OCI-LY1 (cell line): ENCODE results near the gene ZNF84.

Experiments
- H2AFZ ChIP-seq: fragments of 200-600 bp; sonication (generic), shearing (Covaris generic); 2 replicates; pipeline ENCODE4 v1.6.0; 2014; ENCODE audit warnings: antibody characterized with exemption, mild to moderate bottlenecking, low read length
- H3F3A ChIP-seq: fragments of 200-600 bp; sonication (generic), shearing (Covaris generic); 2 replicates; pipeline ENCODE4 v1.6.0; 2014; ENCODE audit warnings: mild to moderate bottlenecking, antibody characterized with exemption, low read length, moderate library complexity; ENCODE audit not compliant: insufficient read depth
- H3K27ac ChIP-seq: fragments of 200-600 bp; sonication (generic); 2 replicates; pipeline ENCODE4 v1.5.1; 2014; ENCODE audit warnings: low read length, mixed run types, mild to moderate bottlenecking, low read depth; ENCODE audit not compliant: poor library complexity, severe bottlenecking
- H3K27me3 ChIP-seq: fragments of 200-600 bp; sonication (generic); 2 replicates; pipeline ENCODE4 v1.6.0; 2014; ENCODE audit warnings: antibody characterized with exemption, mild to moderate bottlenecking, low read length, moderate library complexity; ENCODE audit not compliant: insufficient read depth
- H3K36me3 ChIP-seq: fragments of 200-600 bp; sonication (generic); 2 replicates; pipeline ENCODE4 v1.6.1; 2014; ENCODE audit warnings: mild to moderate bottlenecking, antibody characterized with exemption, low read length, moderate library complexity, mixed read lengths; ENCODE audit not compliant: insufficient read depth
- H3K4me1 ChIP-seq: fragments of 200-600 bp; sonication (generic); 2 replicates; pipeline ENCODE4 v1.5.1; 2014; ENCODE audit warnings: mild to moderate bottlenecking, low read length, moderate library complexity; ENCODE audit not compliant: insufficient read depth, severe bottlenecking
- H3K4me2 ChIP-seq: fragments of 200-600 bp; sonication (generic), shearing (Covaris generic); 2 replicates; pipeline ENCODE4 v1.6.1; 2014; ENCODE audit warnings: low read length
- H3K4me3 ChIP-seq: fragments of 200-600 bp; sonication (generic); 2 replicates; pipeline ENCODE4 v1.5.1; 2014; ENCODE audit warnings: low read length, low read depth, mild to moderate bottlenecking, mixed read lengths; ENCODE audit not compliant: poor library complexity, severe bottlenecking
- H3K79me2 ChIP-seq: fragments of 200-600 bp; shearing (Covaris generic); 2 replicates; pipeline ENCODE4 v1.6.1; 2016; ENCODE audit warnings: mixed run types, low read length, mixed read lengths; ENCODE audit not compliant: insufficient read depth
- H3K9ac ChIP-seq: fragments of 200-600 bp; sonication (generic), shearing (Covaris generic); 2 replicates; pipeline ENCODE4 v1.6.1; 2014; ENCODE audit warnings: mild to moderate bottlenecking, low read length, mixed read lengths
- H3K9me2 ChIP-seq: fragments of 200-600 bp; sonication (generic), shearing (Covaris generic); 2 replicates; pipeline ENCODE4 v1.6.1; 2014; ENCODE audit warnings: low read depth, mild to moderate bottlenecking, low read length, mixed read lengths
- H3K9me3 ChIP-seq: fragments of 200-600 bp; shearing (Covaris generic); 2 replicates; pipeline ENCODE4 v1.6.1; 2014; ENCODE audit warnings: low read length, mixed read lengths
- H4K20me1 ChIP-seq: fragments of 200-600 bp; sonication (generic), shearing (Covaris generic); 2 replicates; pipeline ENCODE4 v1.6.0; 2016; ENCODE audit warnings: mild to moderate bottlenecking, low read length; ENCODE audit not compliant: insufficient read depth
- EZH2 ChIP-seq: fragments of 200-600 bp; sonication (generic), shearing (Covaris generic); IDR thresholded peaks from 2 replicates; pipeline ENCODE4 v1.8.0; 2017; ENCODE audit warnings: borderline replicate concordance, mixed run types, mild to moderate bottlenecking, antibody characterized with exemption, low read length, moderate library complexity, mixed read lengths
- TF ChIP-seq, protein P1 (sequence below): fragments of 200-600 bp; sonication (generic), shearing (Covaris generic); IDR thresholded peaks from 2 replicates; pipeline ENCODE4 v1.5.1; 2017; ENCODE audit warnings: mild to moderate bottlenecking, antibody characterized with exemption, low read length, moderate library complexity, mixed read lengths

Gene ZNF84

DNA sequence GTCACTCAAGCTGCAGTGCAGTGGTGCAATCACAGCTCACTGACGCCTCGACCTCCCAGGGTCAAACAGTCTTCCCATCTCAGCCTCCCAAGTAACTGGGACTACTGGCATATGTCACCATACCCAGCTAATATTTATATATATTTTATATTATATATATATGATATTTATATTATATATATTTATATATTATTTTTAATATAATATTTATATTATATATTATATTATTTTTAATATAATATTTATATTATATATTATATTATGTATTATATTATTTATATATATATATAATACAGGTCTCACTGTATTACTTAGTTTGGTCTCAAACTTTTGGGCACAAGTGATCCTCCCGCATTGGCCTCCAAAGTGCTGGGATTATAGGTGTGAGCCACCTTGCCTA, 9.4 kb downstream of the ZNF84 start:
- no peaks in the 10 kb centered on the region for H3K79me2 ChIP-seq
- TF ChIP-seq EZH2 = no peak
- TF ChIP-seq, protein P1, sequence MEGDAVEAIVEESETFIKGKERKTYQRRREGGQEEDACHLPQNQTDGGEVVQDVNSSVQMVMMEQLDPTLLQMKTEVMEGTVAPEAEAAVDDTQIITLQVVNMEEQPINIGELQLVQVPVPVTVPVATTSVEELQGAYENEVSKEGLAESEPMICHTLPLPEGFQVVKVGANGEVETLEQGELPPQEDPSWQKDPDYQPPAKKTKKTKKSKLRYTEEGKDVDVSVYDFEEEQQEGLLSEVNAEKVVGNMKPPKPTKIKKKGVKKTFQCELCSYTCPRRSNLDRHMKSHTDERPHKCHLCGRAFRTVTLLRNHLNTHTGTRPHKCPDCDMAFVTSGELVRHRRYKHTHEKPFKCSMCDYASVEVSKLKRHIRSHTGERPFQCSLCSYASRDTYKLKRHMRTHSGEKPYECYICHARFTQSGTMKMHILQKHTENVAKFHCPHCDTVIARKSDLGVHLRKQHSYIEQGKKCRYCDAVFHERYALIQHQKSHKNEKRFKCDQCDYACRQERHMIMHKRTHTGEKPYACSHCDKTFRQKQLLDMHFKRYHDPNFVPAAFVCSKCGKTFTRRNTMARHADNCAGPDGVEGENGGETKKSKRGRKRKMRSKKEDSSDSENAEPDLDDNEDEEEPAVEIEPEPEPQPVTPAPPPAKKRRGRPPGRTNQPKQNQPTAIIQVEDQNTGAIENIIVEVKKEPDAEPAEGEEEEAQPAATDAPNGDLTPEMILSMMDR = no peak
- no peaks in the 10 kb centered on the region for H3K9me2 ChIP-seq
- no peaks in the 10 kb centered on the region for H3K4me1 ChIP-seq
- H2AFZ ChIP-seq = no peak overlapping the region
- no peaks in the 10 kb centered on the region for H3F3A ChIP-seq
- no peak overlapping the region for H3K4me2 ChIP-seq
- H4K20me1 ChIP-seq = no peaks in the 10 kb centered on the region
- no peak overlapping the region for H3K9ac ChIP-seq
- H3K36me3 ChIP-seq = peaks cover 98% of the 10 kb centered on the region
- no peak overlapping the region for H3K27ac ChIP-seq
- no peaks in the 10 kb centered on the region for H3K27me3 ChIP-seq
- peaks cover 62% of the 10 kb centered on the region for H3K9me3 ChIP-seq
- H3K4me3 ChIP-seq = no peak overlapping the region

DNA sequence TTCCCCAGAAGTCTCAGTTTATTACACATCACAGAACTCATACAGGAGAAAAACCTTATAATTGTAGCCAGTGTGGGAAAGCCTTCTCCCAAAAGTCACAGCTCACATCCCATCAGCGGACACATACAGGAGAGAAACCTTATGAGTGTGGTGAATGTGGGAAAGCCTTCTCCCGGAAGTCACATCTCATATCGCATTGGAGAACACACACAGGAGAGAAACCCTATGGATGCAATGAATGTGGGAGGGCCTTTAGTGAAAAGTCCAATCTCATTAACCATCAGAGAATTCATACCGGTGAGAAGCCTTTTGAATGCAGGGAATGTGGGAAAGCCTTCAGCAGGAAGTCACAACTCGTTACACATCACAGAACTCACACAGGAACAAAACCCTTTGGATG, 20.1 kb downstream of the ZNF84 start:
- peaks cover 71% of the 10 kb centered on the region for H3K9me3 ChIP-seq
- 0 out of 2 replicates have a peak, but pooled peaks cover 4% of the 10 kb centered on the region for H3F3A ChIP-seq
- H3K9me2 ChIP-seq = no peaks in the 10 kb centered on the region
- TF ChIP-seq, protein P1 = no peak
- no peak for TF ChIP-seq EZH2
- H3K27me3 ChIP-seq = no peaks in the 10 kb centered on the region
- no peaks in the 10 kb centered on the region for H3K4me1 ChIP-seq
- no peaks in the 10 kb centered on the region for H3K79me2 ChIP-seq
- H3K36me3 ChIP-seq = peaks cover 58% of the 10 kb centered on the region
- no peak overlapping the region for H3K27ac ChIP-seq
- no peaks in the 10 kb centered on the region for H4K20me1 ChIP-seq
- H3K4me2 ChIP-seq = no peak overlapping the region
- no peak overlapping the region for H3K4me3 ChIP-seq
- H3K9ac ChIP-seq = no peak overlapping the region
- H2AFZ ChIP-seq = no peak overlapping the region

DNA sequence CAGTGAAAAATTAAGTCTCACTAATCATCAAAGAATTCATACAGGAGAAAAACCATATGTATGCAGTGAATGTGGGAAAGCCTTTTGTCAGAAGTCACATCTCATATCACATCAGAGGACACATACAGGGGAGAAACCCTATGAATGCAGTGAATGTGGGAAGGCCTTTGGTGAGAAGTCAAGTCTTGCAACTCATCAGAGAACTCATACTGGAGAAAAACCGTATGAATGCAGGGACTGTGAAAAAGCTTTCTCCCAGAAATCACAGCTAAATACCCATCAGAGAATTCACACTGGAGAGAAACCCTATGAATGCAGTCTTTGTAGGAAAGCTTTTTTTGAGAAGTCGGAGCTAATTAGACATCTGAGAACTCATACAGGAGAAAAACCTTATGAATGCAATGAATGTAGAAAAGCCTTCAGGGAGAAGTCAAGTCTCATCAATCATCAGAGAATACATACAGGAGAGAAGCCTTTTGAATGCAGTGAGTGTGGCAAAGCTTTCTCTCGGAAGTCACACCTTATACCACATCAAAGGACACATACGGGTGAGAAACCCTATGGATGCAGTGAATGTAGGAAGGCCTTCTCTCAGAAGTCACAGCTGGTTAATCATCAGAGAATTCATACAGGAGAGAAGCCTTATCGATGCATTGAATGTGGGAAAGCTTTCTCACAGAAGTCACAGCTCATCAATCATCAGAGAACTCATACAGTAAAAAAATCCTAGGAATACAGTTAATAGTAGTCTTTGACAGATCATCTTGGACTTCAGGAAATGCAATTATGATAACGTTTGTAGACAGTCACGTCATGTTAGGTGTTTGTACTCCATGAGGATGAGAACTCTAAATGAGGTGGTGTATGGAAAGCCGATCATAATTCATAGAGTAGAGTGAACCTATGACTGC, 21.1 kb downstream of the ZNF84 start:
- H2AFZ ChIP-seq = no peak overlapping the region
- 0 out of 2 replicates have a peak, but pooled peaks cover 4% of the 10 kb centered on the region for H3F3A ChIP-seq
- H4K20me1 ChIP-seq = no peaks in the 10 kb centered on the region
- H3K79me2 ChIP-seq = no peaks in the 10 kb centered on the region
- no peaks in the 10 kb centered on the region for H3K4me1 ChIP-seq
- TF ChIP-seq, protein P1 = no peak
- TF ChIP-seq EZH2 = no peak
- no peaks in the 10 kb centered on the region for H3K9me2 ChIP-seq
- H3K27me3 ChIP-seq = no peaks in the 10 kb centered on the region
- no peak overlapping the region for H3K9ac ChIP-seq
- peaks cover 77% of the 10 kb centered on the region for H3K9me3 ChIP-seq
- peaks cover 47% of the 10 kb centered on the region for H3K36me3 ChIP-seq
- no peak overlapping the region for H3K4me3 ChIP-seq
- H3K4me2 ChIP-seq = no peak overlapping the region
- no peak overlapping the region for H3K27ac ChIP-seq
